ENCODE data around the gene EVL.

DNA sequence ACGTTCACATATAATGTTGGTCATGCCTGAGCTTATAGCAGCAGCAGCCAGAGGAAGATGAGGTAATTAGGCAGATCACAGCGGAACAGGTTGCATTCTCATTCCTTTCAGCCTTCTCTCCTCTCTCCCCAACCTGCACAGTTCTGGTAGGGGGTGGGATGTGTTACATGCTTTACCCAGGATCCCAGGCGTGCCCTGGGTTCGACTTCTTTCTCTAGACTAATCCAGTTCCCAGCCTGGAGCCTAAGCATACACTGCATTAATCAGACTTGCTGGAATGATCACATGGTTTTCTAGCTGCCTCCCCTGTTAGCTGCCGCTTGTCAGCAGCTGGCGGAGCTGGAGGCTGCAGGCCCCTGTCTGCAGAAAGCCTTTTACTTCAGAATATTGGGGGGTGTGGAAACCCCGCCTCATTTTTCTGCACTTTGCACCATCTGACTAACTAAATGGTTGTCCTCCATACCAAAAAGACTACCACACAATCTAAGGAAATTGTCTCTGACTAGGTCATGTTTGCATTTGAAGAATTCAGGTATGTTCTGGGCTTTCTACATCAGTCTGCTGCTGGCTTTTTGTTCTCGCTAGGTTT lies 46.0 kb upstream of the EVL start:
- TF ChIP-seq, protein P1, sequence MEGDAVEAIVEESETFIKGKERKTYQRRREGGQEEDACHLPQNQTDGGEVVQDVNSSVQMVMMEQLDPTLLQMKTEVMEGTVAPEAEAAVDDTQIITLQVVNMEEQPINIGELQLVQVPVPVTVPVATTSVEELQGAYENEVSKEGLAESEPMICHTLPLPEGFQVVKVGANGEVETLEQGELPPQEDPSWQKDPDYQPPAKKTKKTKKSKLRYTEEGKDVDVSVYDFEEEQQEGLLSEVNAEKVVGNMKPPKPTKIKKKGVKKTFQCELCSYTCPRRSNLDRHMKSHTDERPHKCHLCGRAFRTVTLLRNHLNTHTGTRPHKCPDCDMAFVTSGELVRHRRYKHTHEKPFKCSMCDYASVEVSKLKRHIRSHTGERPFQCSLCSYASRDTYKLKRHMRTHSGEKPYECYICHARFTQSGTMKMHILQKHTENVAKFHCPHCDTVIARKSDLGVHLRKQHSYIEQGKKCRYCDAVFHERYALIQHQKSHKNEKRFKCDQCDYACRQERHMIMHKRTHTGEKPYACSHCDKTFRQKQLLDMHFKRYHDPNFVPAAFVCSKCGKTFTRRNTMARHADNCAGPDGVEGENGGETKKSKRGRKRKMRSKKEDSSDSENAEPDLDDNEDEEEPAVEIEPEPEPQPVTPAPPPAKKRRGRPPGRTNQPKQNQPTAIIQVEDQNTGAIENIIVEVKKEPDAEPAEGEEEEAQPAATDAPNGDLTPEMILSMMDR (IDR thresholded peaks at IDR 0.05; ENCODE audit: control extremely low read depth in 1 of 3, insufficient read depth in 1 of 3, low read depth in 1 of 3, low read length in 3 of 3), result no peak
- no peak for TF ChIP-seq KDM1A (IDR thresholded peaks at IDR 0.05; ENCODE audit: borderline replicate concordance, low read length)
- TF ChIP-seq GTF2F1 (IDR thresholded peaks at IDR 0.05; ENCODE audit: borderline replicate concordance, low read depth, low read length), result no peak
- TF ChIP-seq JUND (IDR thresholded peaks at IDR 0.05; ENCODE audit: low read length), result no peak

All from H1 (cell line).